ENCODE measurements around the gene TSEN2. TPM values are rescaled to one million over a fixed set of nuclear protein-coding genes. Genes with fewer than 3 reads are reported as not detected.

The TSEN2 gene
- polyA plus RNA-seq, 3 donors: 3.2 to 7.3 (median 3.9) TPM

DNA sequence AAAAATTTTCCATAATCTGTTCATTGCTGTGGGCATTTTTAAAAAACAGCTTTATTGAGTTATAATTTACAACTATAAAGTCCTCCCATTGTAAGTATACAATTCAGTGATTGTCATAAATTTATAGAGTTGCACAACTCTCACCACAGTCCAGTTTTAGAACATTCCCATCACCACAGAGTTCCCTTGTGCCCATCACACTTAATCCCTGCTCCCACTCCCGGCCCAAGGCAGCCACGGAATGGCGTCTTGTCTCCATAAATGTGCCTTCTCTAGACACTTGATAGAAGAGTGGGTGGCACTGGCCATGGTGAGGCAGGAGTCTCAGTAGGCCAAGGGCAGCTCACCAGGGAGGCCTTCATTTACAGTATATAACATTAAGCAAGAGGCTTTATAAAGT is 6.3 kb downstream of the TSEN2 start:
- Mint-ChIP-seq H3K9me3 (peaks cover 0 to 3% (median 0%) of the 10 kb centered on the region in 7 donors), H3K4me3 (no peak overlapping the region), H3K4me1 (peaks cover 17% of the 10 kb centered on the region), H3K27me3 (ENCODE audit: low read depth in 3 of 3) (no peaks in the 10 kb centered on the region), H3K27ac (no peak overlapping the region), H3K36me3 (peaks cover 27 to 44% of the 10 kb centered on the region in 2 donors)
- Histone ChIP-seq H3K4me1 (ENCODE audit: control insufficient read depth in 1 of 2, insufficient read depth in 2 of 2, low read length in 2 of 2) (peaks cover 15 to 20% of the 10 kb centered on the region in 2 donors), H3K9ac (ENCODE audit: insufficient read depth, low read length, poor library complexity, severe bottlenecking) (no peak overlapping the region), H4K20me1 (ENCODE audit: insufficient read depth, low read length) (no peaks in the 10 kb centered on the region), H3K27ac (ENCODE audit: low read depth in 1 of 2, low read length in 2 of 2) (no peak overlapping the region), H3K4me3 (replicated peaks in 1 of 3; ENCODE audit: low read depth in 2 of 3, low read length in 3 of 3) (no peak overlapping the region), H3K4me2 (replicated peaks; ENCODE audit: extremely low read depth, low read length, poor library complexity, severe bottlenecking) (no peak overlapping the region), H3K79me2 (ENCODE audit: insufficient read depth, low read length) (peaks cover 8% of the 10 kb centered on the region), H2AFZ (ENCODE audit: insufficient read depth, low read depth, low read length, poor library complexity, severe bottlenecking) (no peak overlapping the region), H3K9me3 (replicated peaks in 1 of 2; ENCODE audit: control insufficient read depth in 1 of 2, insufficient read depth in 1 of 2, low read length in 2 of 2) (no peaks in the 10 kb centered on the region), H3K27me3 (ENCODE audit: control insufficient read depth in 2 of 2, insufficient read depth in 2 of 2, low read length in 2 of 2) (no peaks in the 10 kb centered on the region), H3K36me3 (replicated peaks in 1 of 2; ENCODE audit: control insufficient read depth in 1 of 2, insufficient read depth in 2 of 2, low read length in 2 of 2) (peaks cover 18 to 32% of the 10 kb centered on the region in 2 donors)
- DNase-seq: no peak
- TF ChIP-seq, protein P1, sequence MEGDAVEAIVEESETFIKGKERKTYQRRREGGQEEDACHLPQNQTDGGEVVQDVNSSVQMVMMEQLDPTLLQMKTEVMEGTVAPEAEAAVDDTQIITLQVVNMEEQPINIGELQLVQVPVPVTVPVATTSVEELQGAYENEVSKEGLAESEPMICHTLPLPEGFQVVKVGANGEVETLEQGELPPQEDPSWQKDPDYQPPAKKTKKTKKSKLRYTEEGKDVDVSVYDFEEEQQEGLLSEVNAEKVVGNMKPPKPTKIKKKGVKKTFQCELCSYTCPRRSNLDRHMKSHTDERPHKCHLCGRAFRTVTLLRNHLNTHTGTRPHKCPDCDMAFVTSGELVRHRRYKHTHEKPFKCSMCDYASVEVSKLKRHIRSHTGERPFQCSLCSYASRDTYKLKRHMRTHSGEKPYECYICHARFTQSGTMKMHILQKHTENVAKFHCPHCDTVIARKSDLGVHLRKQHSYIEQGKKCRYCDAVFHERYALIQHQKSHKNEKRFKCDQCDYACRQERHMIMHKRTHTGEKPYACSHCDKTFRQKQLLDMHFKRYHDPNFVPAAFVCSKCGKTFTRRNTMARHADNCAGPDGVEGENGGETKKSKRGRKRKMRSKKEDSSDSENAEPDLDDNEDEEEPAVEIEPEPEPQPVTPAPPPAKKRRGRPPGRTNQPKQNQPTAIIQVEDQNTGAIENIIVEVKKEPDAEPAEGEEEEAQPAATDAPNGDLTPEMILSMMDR (IDR thresholded peaks at IDR 0.05): no peak
- WGBS (ENCODE audit: insufficient coverage): no CpG with 5 or more reads among the region's 3 CpGs
- intact Hi-C loops (cut with micrococcal nuclease): no loop called here

- no peaks in the 10 kb centered on the region for H3K9me3 ChIP-seq (replicated peaks in 1 of 2; ENCODE audit: control insufficient read depth in 1 of 2, insufficient read depth in 1 of 2, low read length in 2 of 2)
- H3K9me3 Mint-ChIP-seq: no peaks in the 10 kb centered on the region
- H3K4me3 ChIP-seq (replicated peaks in 1 of 3; ENCODE audit: low read depth in 2 of 3, low read length in 3 of 3): no peak overlapping the region
- H3K36me3 Mint-ChIP-seq: peaks cover 58 to 66% of the 10 kb centered on the region in 2 donors
- H4K20me1 ChIP-seq (ENCODE audit: insufficient read depth, low read length): no peaks in the 10 kb centered on the region
- H3K36me3 ChIP-seq (replicated peaks in 1 of 2; ENCODE audit: control insufficient read depth in 1 of 2, insufficient read depth in 2 of 2, low read length in 2 of 2): peaks cover 53 to 65% of the 10 kb centered on the region in 2 donors
- DNase-seq: no peak
- H3K27me3 ChIP-seq (ENCODE audit: control insufficient read depth in 2 of 2, insufficient read depth in 2 of 2, low read length in 2 of 2): no peaks in the 10 kb centered on the region
- no peaks in the 10 kb centered on the region for H3K4me1 Mint-ChIP-seq
- H3K4me2 ChIP-seq (replicated peaks; ENCODE audit: extremely low read depth, low read length, poor library complexity, severe bottlenecking): no peak overlapping the region
- H3K4me1 ChIP-seq (ENCODE audit: control insufficient read depth in 1 of 2, insufficient read depth in 2 of 2, low read length in 2 of 2): no peaks in the 10 kb centered on the region
- TF ChIP-seq, protein P1 (IDR thresholded peaks at IDR 0.05): no peak
- no peak overlapping the region for H2AFZ ChIP-seq (ENCODE audit: insufficient read depth, low read depth, low read length, poor library complexity, severe bottlenecking)
- no peak overlapping the region for H3K27ac ChIP-seq (ENCODE audit: low read depth in 1 of 2, low read length in 2 of 2)
- H3K9ac ChIP-seq (ENCODE audit: insufficient read depth, low read length, poor library complexity, severe bottlenecking): no peak overlapping the region
- H3K27me3 Mint-ChIP-seq (ENCODE audit: low read depth in 3 of 3): peaks cover 0 to 2% (median 0%) of the 10 kb centered on the region in 3 donors
- no peaks in the 10 kb centered on the region for H3K79me2 ChIP-seq (ENCODE audit: insufficient read depth, low read length)
- 97% methylated on average over 5 of the region's 8 CpGs for WGBS (ENCODE audit: insufficient coverage)
- no peak overlapping the region for H3K4me3 Mint-ChIP-seq
- no peak overlapping the region for H3K27ac Mint-ChIP-seq
- intact Hi-C loops (cut with micrococcal nuclease): no loop called here
Observed at GRCh38 chr3:12495749-12496452, 11.6 kb downstream of the TSEN2 start.

Measured in CD14-positive monocyte (primary cell).